Activated CD8-positive, alpha-beta memory T cell treated with anti-CD3 and anti-CD28 coated beads, Interleukin-2, amount 10 ng/mL, durations not matched to agents 7 days and 5 days (primary cell): Measurements from ENCODE around the gene SH3BP4. TPM values are rescaled to one million over a fixed set of nuclear protein-coding genes. Genes with fewer than 3 reads are reported as not detected.

ENCODE experiments used
- ATAC-seq: fragments of 150-1000 bp; cut with Tn5 transposase; one replicate; pipeline ENCODE4 v1.10.0; 2021; ENCODE audit warnings: moderate library complexity
- CTCF ChIA-PET: fragments of 350-600 bp; sonication (Branson Sonifier 250); formaldehyde crosslinking; loops from one replicate; lab custom pipeline; 2021; ENCODE audit warnings: antibody characterized with exemption; lab: Charles Lee
- DNase-seq: peaks from one replicate; pipeline ENCODE4 v3.0.0-alpha.2; 2020
- H3K27ac Mint-ChIP-seq: one replicate; pipeline ENCODE4 v1.8.0; 2021; ENCODE audit warnings: mild to moderate bottlenecking, mixed read lengths
- H3K27me3 Mint-ChIP-seq: one replicate; pipeline ENCODE4 v1.8.0; 2021; ENCODE audit warnings: mixed read lengths
- H3K36me3 Mint-ChIP-seq: one replicate; pipeline ENCODE4 v1.8.0; 2021; ENCODE audit warnings: mild to moderate bottlenecking, mixed read lengths
- H3K4me1 Mint-ChIP-seq: one replicate; pipeline ENCODE4 v1.8.0; 2021; ENCODE audit warnings: mixed read lengths
- H3K4me3 Mint-ChIP-seq: one replicate; pipeline ENCODE4 v1.8.0; 2021; ENCODE audit warnings: mild to moderate bottlenecking, moderate library complexity, mixed read lengths
- H3K9me3 Mint-ChIP-seq: one replicate; pipeline ENCODE4 v1.8.0; 2022; ENCODE audit warnings: low read depth, mixed read lengths
- total RNA-seq, 2 experiments: library from RNA; stranded (reverse); gene quantifications; one replicate each; pipeline ENCODE4 v1.2.3, GENCODE V29; 2021

SH3BP4 gene
- total RNA-seq, 2 experiments from 2014 or later, result 0.12 TPM; not detected in 1

- no peaks in the 10 kb centered on the region for H3K36me3 Mint-ChIP-seq
- DNase-seq (no peak), ATAC-seq (no peak)
- peaks cover 2% of the 10 kb centered on the region for H3K27me3 Mint-ChIP-seq
- no peak overlapping the region for H3K4me3 Mint-ChIP-seq
- no peaks in the 10 kb centered on the region for H3K9me3 Mint-ChIP-seq
- no peak overlapping the region for H3K27ac Mint-ChIP-seq
- CTCF ChIA-PET, result no interaction called here
- no peaks in the 10 kb centered on the region for H3K4me1 Mint-ChIP-seq
These were observed 37.4 kb downstream of the SH3BP4 start for GRCh38 chr2:234989183-234989701.

- H3K4me1 Mint-ChIP-seq, result no peaks in the 10 kb centered on the region
- no peak overlapping the region for H3K27ac Mint-ChIP-seq
These were observed 38.5 kb downstream of the SH3BP4 start for GRCh38 chr2:234990300-234990699.

GRCh38 chr2:234991290-234991689, 39.5 kb downstream of the SH3BP4 start:
- CTCF ChIA-PET, result no interaction called here

More at GRCh38 chr2:234990300-234990699, 38.5 kb downstream of the SH3BP4 start:
- DNase-seq (no peak), ATAC-seq (no peak)
- CTCF ChIA-PET, result no interaction called here
- Mint-ChIP-seq H3K36me3 (no peaks in the 10 kb centered on the region), H3K4me3 (no peak overlapping the region), H3K27me3 (peaks cover 2% of the 10 kb centered on the region), H3K9me3 (no peaks in the 10 kb centered on the region)

GRCh38 chr2:234991793-234992192, 40.0 kb downstream of the SH3BP4 start:
- no peak overlapping the region for H3K4me3 Mint-ChIP-seq
- H3K4me1 Mint-ChIP-seq, result no peaks in the 10 kb centered on the region
- ATAC-seq, result no peak
- peaks cover 2% of the 10 kb centered on the region for H3K27me3 Mint-ChIP-seq
- H3K27ac Mint-ChIP-seq, result no peak overlapping the region
- DNase-seq, result no peak
- H3K36me3 Mint-ChIP-seq, result no peaks in the 10 kb centered on the region
- CTCF ChIA-PET, result no interaction called here
- no peaks in the 10 kb centered on the region for H3K9me3 Mint-ChIP-seq

More at GRCh38 chr2:234991290-234991689, 39.5 kb downstream of the SH3BP4 start:
- Mint-ChIP-seq H3K9me3 (no peaks in the 10 kb centered on the region), H3K4me3 (no peak overlapping the region), H3K27ac (no peak overlapping the region), H3K27me3 (peaks cover 2% of the 10 kb centered on the region), H3K36me3 (no peaks in the 10 kb centered on the region), H3K4me1 (no peaks in the 10 kb centered on the region)
- ATAC-seq (no peak), DNase-seq (no peak)

GRCh38 chr2:234992196-234992595, 40.4 kb downstream of the SH3BP4 start:
- H3K4me1 Mint-ChIP-seq, result no peaks in the 10 kb centered on the region
- CTCF ChIA-PET, result no interaction called here

GRCh38 chr2:234992624-234993349, 41.0 kb downstream of the SH3BP4 start:
- Mint-ChIP-seq H3K9me3 (no peaks in the 10 kb centered on the region), H3K27ac (no peak overlapping the region), H3K4me3 (no peak overlapping the region), H3K36me3 (no peaks in the 10 kb centered on the region), H3K27me3 (peaks cover 2% of the 10 kb centered on the region), H3K4me1 (no peaks in the 10 kb centered on the region)
- DNase-seq (no peak), ATAC-seq (no peak)
- CTCF ChIA-PET, result no interaction called here

More at GRCh38 chr2:234992196-234992595, 40.4 kb downstream of the SH3BP4 start:
- H3K9me3 Mint-ChIP-seq, result no peaks in the 10 kb centered on the region
- H3K27me3 Mint-ChIP-seq, result peaks cover 2% of the 10 kb centered on the region
- ATAC-seq (no peak), DNase-seq (no peak)
- no peak overlapping the region for H3K27ac Mint-ChIP-seq
- no peak overlapping the region for H3K4me3 Mint-ChIP-seq
- no peaks in the 10 kb centered on the region for H3K36me3 Mint-ChIP-seq

GRCh38 chr2:234993541-234993981, 41.7 kb downstream of the SH3BP4 start:
- Mint-ChIP-seq H3K9me3 (no peaks in the 10 kb centered on the region), H3K4me1 (no peaks in the 10 kb centered on the region), H3K27me3 (peaks cover 2% of the 10 kb centered on the region), H3K36me3 (no peaks in the 10 kb centered on the region), H3K4me3 (no peak overlapping the region), H3K27ac (no peak overlapping the region)
- DNase-seq (no peak), ATAC-seq (no peak)
- CTCF ChIA-PET, result no interaction called here

- H3K9me3 Mint-ChIP-seq, result no peaks in the 10 kb centered on the region
- peaks cover 2% of the 10 kb centered on the region for H3K27me3 Mint-ChIP-seq
- H3K36me3 Mint-ChIP-seq, result no peaks in the 10 kb centered on the region
- ATAC-seq (no peak), DNase-seq (no peak)
- CTCF ChIA-PET, result no interaction called here
- H3K27ac Mint-ChIP-seq, result no peak overlapping the region
- H3K4me3 Mint-ChIP-seq, result no peak overlapping the region
- H3K4me1 Mint-ChIP-seq, result no peaks in the 10 kb centered on the region
These were observed 42.9 kb downstream of the SH3BP4 start for GRCh38 chr2:234994438-234995321.

- no peak overlapping the region for H3K27ac Mint-ChIP-seq
- no peaks in the 10 kb centered on the region for H3K4me1 Mint-ChIP-seq
- H3K4me3 Mint-ChIP-seq, result no peak overlapping the region
- no peaks in the 10 kb centered on the region for H3K9me3 Mint-ChIP-seq
- no peak for DNase-seq
- ATAC-seq, result no peak
- CTCF ChIA-PET, result no interaction called here
- H3K36me3 Mint-ChIP-seq, result no peaks in the 10 kb centered on the region
- peaks cover 2% of the 10 kb centered on the region for H3K27me3 Mint-ChIP-seq
These were observed 43.7 kb downstream of the SH3BP4 start for GRCh38 chr2:234995332-234996068.

- H3K4me3 Mint-ChIP-seq, result no peak overlapping the region
- peaks cover 2% of the 10 kb centered on the region for H3K27me3 Mint-ChIP-seq
- no peaks in the 10 kb centered on the region for H3K4me1 Mint-ChIP-seq
These were observed 44.5 kb downstream of the SH3BP4 start for GRCh38 chr2:234996069-234996940.

GRCh38 chr2:234996941-234997270, 45.1 kb downstream of the SH3BP4 start:
- no peak for ATAC-seq
- H3K9me3 Mint-ChIP-seq, result no peaks in the 10 kb centered on the region
- H3K36me3 Mint-ChIP-seq, result no peaks in the 10 kb centered on the region
- H3K4me3 Mint-ChIP-seq, result no peak overlapping the region
- DNase-seq, result no peak
- H3K27me3 Mint-ChIP-seq, result peaks cover 2% of the 10 kb centered on the region
- H3K27ac Mint-ChIP-seq, result no peak overlapping the region
- no peaks in the 10 kb centered on the region for H3K4me1 Mint-ChIP-seq
- CTCF ChIA-PET, result no interaction called here

More at GRCh38 chr2:234996069-234996940, 44.5 kb downstream of the SH3BP4 start:
- H3K36me3 Mint-ChIP-seq, result no peaks in the 10 kb centered on the region
- no peak overlapping the region for H3K27ac Mint-ChIP-seq
- no peak for DNase-seq
- CTCF ChIA-PET, result no interaction called here
- H3K9me3 Mint-ChIP-seq, result no peaks in the 10 kb centered on the region
- ATAC-seq, result no peak

- H3K36me3 Mint-ChIP-seq, result no peaks in the 10 kb centered on the region
- H3K27me3 Mint-ChIP-seq, result peaks cover 2% of the 10 kb centered on the region
- H3K9me3 Mint-ChIP-seq, result no peaks in the 10 kb centered on the region
- ATAC-seq (no peak), DNase-seq (no peak)
- H3K4me1 Mint-ChIP-seq, result no peaks in the 10 kb centered on the region
- H3K4me3 Mint-ChIP-seq, result no peak overlapping the region
- H3K27ac Mint-ChIP-seq, result no peak overlapping the region
- CTCF ChIA-PET, result no interaction called here
These were observed 45.6 kb downstream of the SH3BP4 start for GRCh38 chr2:234997389-234997788.
